H9 (cell line): ENCODE measurements around the gene KANK2. TPM values are rescaled to one million over a fixed set of nuclear protein-coding genes. Genes with fewer than 3 reads are reported as not detected.

Experiments
- DNase-seq: peaks from one replicate; pipeline ENCODE4 v3.0.0-alpha.2; 2017
- H2AFZ ChIP-seq: one replicate; pipeline ENCODE4 v1.6.1; 2013; ENCODE audit warnings: mild to moderate bottlenecking, low read length, control low read depth, moderate library complexity
- H2AK5ac ChIP-seq: 2 replicates; pipeline ENCODE4 v1.6.1; 2013; ENCODE audit warnings: low read length, control low read depth, mixed read lengths; ENCODE audit not compliant: insufficient read length
- H2BK120ac ChIP-seq: one replicate; pipeline ENCODE4 v1.6.1; 2013; ENCODE audit warnings: low read depth, mild to moderate bottlenecking, low read length, control low read depth, inconsistent platforms; ENCODE audit not compliant: poor library complexity, severe bottlenecking
- H2BK12ac ChIP-seq: 2 replicates; pipeline ENCODE4 v1.6.1; 2013; ENCODE audit warnings: low read length, control low read depth, mixed read lengths, low read depth; ENCODE audit not compliant: insufficient read length
- H2BK15ac ChIP-seq: 2 replicates; pipeline ENCODE4 v1.6.1; 2013; ENCODE audit warnings: low read depth, low read length, control low read depth
- H2BK20ac ChIP-seq: one replicate; pipeline ENCODE4 v1.6.1; 2013; ENCODE audit warnings: low read depth, mild to moderate bottlenecking, low read length, control low read depth, inconsistent platforms; ENCODE audit not compliant: poor library complexity, severe bottlenecking
- H2BK5ac ChIP-seq: 2 replicates; pipeline ENCODE4 v1.6.1; 2013; ENCODE audit warnings: low read length, control low read depth, mixed read lengths; ENCODE audit not compliant: insufficient read length
- H3K14ac ChIP-seq: 2 replicates; pipeline ENCODE4 v1.6.1; 2013; ENCODE audit warnings: low read length, control low read depth; ENCODE audit not compliant: insufficient read depth
- H3K18ac ChIP-seq: 2 replicates; pipeline ENCODE4 v1.6.1; 2013; ENCODE audit warnings: low read depth, mild to moderate bottlenecking, mixed read lengths, low read length, control low read depth; ENCODE audit not compliant: insufficient read length
- H3K23ac ChIP-seq: 2 replicates; pipeline ENCODE4 v1.6.1; 2013; ENCODE audit warnings: low read length, control low read depth, mixed read lengths, low read depth; ENCODE audit not compliant: insufficient read length
- H3K23me2 ChIP-seq: 2 replicates; pipeline ENCODE4 v1.6.1; 2013; ENCODE audit warnings: low read depth, mild to moderate bottlenecking, mixed read lengths, low read length, control low read depth; ENCODE audit not compliant: insufficient read length, poor library complexity, severe bottlenecking
- H3K27ac ChIP-seq: 2 replicates; pipeline ENCODE4 v1.5.1; 2013; ENCODE audit warnings: low read length, control low read depth, mixed read lengths, low read depth; ENCODE audit not compliant: insufficient read length
- H3K27me3 ChIP-seq: 2 replicates; pipeline ENCODE4 v1.6.1; 2013; ENCODE audit warnings: low read length, control low read depth, inconsistent platforms; ENCODE audit not compliant: insufficient read depth
- H3K4ac ChIP-seq: 2 replicates; pipeline ENCODE4 v1.6.1; 2013; ENCODE audit warnings: low read depth, mild to moderate bottlenecking, control low read depth, inconsistent platforms, low read length, moderate library complexity
- H3K4me1 ChIP-seq: 2 replicates; pipeline ENCODE4 v1.6.1; 2013; ENCODE audit warnings: low read length, control low read depth, inconsistent platforms; ENCODE audit not compliant: insufficient read depth
- H3K4me2 ChIP-seq: 2 replicates; pipeline ENCODE4 v1.6.1; 2013; ENCODE audit warnings: low read length, control low read depth, mixed read lengths; ENCODE audit not compliant: insufficient read length, insufficient read depth
- H3K56ac ChIP-seq: 2 replicates; pipeline ENCODE4 v1.6.1; 2013; ENCODE audit warnings: low read depth, mild to moderate bottlenecking, mixed read lengths, low read length, control low read depth; ENCODE audit not compliant: insufficient read length
- H3K79me1 ChIP-seq: 2 replicates; pipeline ENCODE4 v1.6.1; 2013; ENCODE audit warnings: low read depth, mild to moderate bottlenecking, moderate library complexity, low read length, control low read depth, inconsistent platforms; ENCODE audit not compliant: insufficient read depth, poor library complexity, severe bottlenecking
- H3K79me2 ChIP-seq: 2 replicates; pipeline ENCODE4 v1.6.1; 2013; ENCODE audit warnings: low read length, control low read depth, inconsistent platforms; ENCODE audit not compliant: insufficient read depth
- H3K9ac ChIP-seq: 2 replicates; pipeline ENCODE4 v1.6.1; 2013; ENCODE audit warnings: low read length, control low read depth, mixed read lengths; ENCODE audit not compliant: insufficient read length; ENCODE audit errors: extremely low read depth
- H3K9me3 ChIP-seq: one replicate; pipeline ENCODE4 v1.6.1; 2013; ENCODE audit warnings: low read depth, low read length, inconsistent platforms; ENCODE audit not compliant: control insufficient read depth
- H3T11ph ChIP-seq: one replicate; pipeline ENCODE4 v1.6.1; 2013; ENCODE audit warnings: mild to moderate bottlenecking, low read length, control low read depth, inconsistent platforms
- H4K20me1 ChIP-seq: one replicate; pipeline ENCODE4 v1.6.1; 2013; ENCODE audit not compliant: control insufficient read depth, insufficient read length, insufficient read depth
- H4K5ac ChIP-seq: 2 replicates; pipeline ENCODE4 v1.6.1; 2013; ENCODE audit warnings: low read depth, mild to moderate bottlenecking, mixed read lengths, low read length, control low read depth; ENCODE audit not compliant: insufficient read length
- H4K8ac ChIP-seq: replicated peaks from 2 replicates; pipeline ENCODE4 v1.6.1; 2013; ENCODE audit warnings: low read length, control low read depth, mixed read lengths, low read depth; ENCODE audit not compliant: insufficient read length
- H4K91ac ChIP-seq: 2 replicates; pipeline ENCODE4 v1.6.1; 2013; ENCODE audit warnings: low read depth, mild to moderate bottlenecking, moderate library complexity, mixed read lengths, low read length, control low read depth; ENCODE audit not compliant: insufficient read length
- H3K27ac Mint-ChIP-seq, 3 experiments: 2 replicates in 2 of 3; 3 replicates in 1 of 3; pipeline ENCODE4 v1.8.0; 2020 to 2021; ENCODE audit warnings: mixed read lengths in 3 of 3, mild to moderate bottlenecking in 1 of 3, moderate library complexity in 1 of 3
- H3K27me3 Mint-ChIP-seq: 2 replicates; pipeline ENCODE4 v1.8.0; 2021; ENCODE audit warnings: low read depth, mild to moderate bottlenecking, moderate library complexity, mixed read lengths
- H3K36me3 Mint-ChIP-seq, 3 experiments: 2 replicates in 2 of 3; 3 replicates in 1 of 3; pipeline ENCODE4 v1.8.0; 2020 to 2021; ENCODE audit warnings: low read depth in 3 of 3, mixed read lengths in 3 of 3; ENCODE audit not compliant: insufficient read depth in 1 of 3
- H3K4me1 Mint-ChIP-seq, 2 experiments: 2 replicates each; pipeline ENCODE4 v1.8.0; 2020; ENCODE audit warnings: mixed read lengths in 2 of 2
- H3K4me3 Mint-ChIP-seq, 2 experiments: 2 replicates in 1 of 2; 3 replicates in 1 of 2; pipeline ENCODE4 v1.8.0; 2020 to 2021; ENCODE audit warnings: mild to moderate bottlenecking in 2 of 2, mixed read lengths in 2 of 2, moderate library complexity in 1 of 2
- H3K9me3 Mint-ChIP-seq, 2 experiments: 2 replicates in 1 of 2; 3 replicates in 1 of 2; pipeline ENCODE4 v1.8.0; 2020; ENCODE audit warnings: mild to moderate bottlenecking in 2 of 2, mixed read lengths in 2 of 2, moderate library complexity in 1 of 2
- CTCF ChIP-seq: fragments of 200-600 bp; sonication (generic); conservative IDR thresholded peaks from 3 replicates; pipeline ENCODE4 v1.8.0; 2021; ENCODE audit warnings: antibody characterized with exemption, mild to moderate bottlenecking
- WGBS: extraction: QIAGEN DNeasy Blood & Tissue Kit; methylation state at CpG from one replicate; pipeline ENCODE4 v1.1.7; 2013; ENCODE audit warnings: missing lambda C conversion rate, low lambda C conversion rate, mixed read lengths; ENCODE audit not compliant: insufficient read length; ENCODE audit errors: extremely low coverage; 5-methylcytosine and 5-hydroxymethylcytosine counted together
- total RNA-seq: library from RNA; stranded (reverse); gene quantifications from 2 replicates; pipeline ENCODE4 v1.2.1, GENCODE V29; 2021

Gene KANK2
- total RNA-seq, 1 experiment from 2014 or later, result 42.0 TPM

DNA sequence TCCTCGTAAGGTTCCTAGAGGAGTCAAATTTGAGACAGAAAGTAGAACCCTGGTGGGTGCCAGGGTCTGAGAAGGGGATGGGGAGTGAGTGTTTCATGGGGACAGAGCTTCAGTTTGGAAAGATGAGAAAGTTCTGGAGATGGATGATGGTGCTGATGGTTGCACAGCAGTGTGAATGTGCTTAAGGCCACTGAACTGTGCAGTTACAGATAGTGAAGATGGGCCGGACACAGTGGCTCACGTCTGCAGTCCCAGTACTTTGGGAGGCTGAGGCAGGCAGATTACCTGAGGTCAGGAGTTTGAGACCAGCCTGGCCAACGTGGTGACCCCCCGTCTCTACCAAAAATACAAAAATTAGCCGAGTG, 42.7 kb downstream of the KANK2 start:
- Histone ChIP-seq H2BK5ac (no peak overlapping the region), H4K8ac (no peak overlapping the region), H2BK15ac (no peak overlapping the region), H3K14ac (no peak overlapping the region), H3K4ac (no peak overlapping the region), H4K5ac (no peak overlapping the region), H3K56ac (no peak overlapping the region), H3K79me1 (peaks cover 8% of the 10 kb centered on the region), H3K23ac (no peak overlapping the region), H3K9me3 (no peaks in the 10 kb centered on the region), H3K27ac (no peak overlapping the region), H2BK120ac (no peak overlapping the region), H3T11ph (no peak overlapping the region), H3K27me3 (no peaks in the 10 kb centered on the region), H2BK20ac (no peak overlapping the region), H2AFZ (no peak overlapping the region), H3K79me2 (peaks cover 6% of the 10 kb centered on the region; the same call in 1 of the 2 replicates), H4K91ac (no peak overlapping the region), H2BK12ac (no peak overlapping the region), H3K18ac (no peak overlapping the region), H4K20me1 (no peaks in the 10 kb centered on the region), H3K23me2 (peaks cover 3% of the 10 kb centered on the region), H2AK5ac (no peak overlapping the region), H3K9ac (peak overlapping the region; percentile 87), H3K4me2 (peak overlapping the region; percentile 71), H3K4me1 (no peaks in the 10 kb centered on the region; the same call in 1 of the 2 replicates)
- Mint-ChIP-seq H3K4me1 (peaks cover 10 to 11% of the 10 kb centered on the region in 2 experiments), H3K27me3 (no peaks in the 10 kb centered on the region), H3K36me3 (peaks cover 4 to 20% (median 15%) of the 10 kb centered on the region in 3 experiments; a peak in 6 of 7 replicates), H3K27ac (peak overlapping the region in 2 of 3 experiments; percentile 12 to 55; a peak in 4 of 7 replicates), H3K4me3 (peak overlapping the region; percentile 80 to 85), H3K9me3 (no peaks in the 10 kb centered on the region)
- no CpG with 5 or more reads among the region's 6 CpGs for WGBS
- TF ChIP-seq CTCF, result no peak
- no peak for DNase-seq
